HG02798 (cell line): ENCODE data around the gene CDK6.
"Not testable (repeated sequence)": the region's sequence is repeated elsewhere in the genome, so short reads cannot be mapped to it uniquely, and the experiment has no call there.

ENCODE experiments used
- ATAC-seq: cut with Tn5 transposase; IDR thresholded peaks from one replicate; pipeline ENCODE4 v1.9.1; 2021; ENCODE audit warnings: mild to moderate bottlenecking; ENCODE audit not compliant: unreplicated experiment, poor library complexity

Gene CDK6

DNA sequence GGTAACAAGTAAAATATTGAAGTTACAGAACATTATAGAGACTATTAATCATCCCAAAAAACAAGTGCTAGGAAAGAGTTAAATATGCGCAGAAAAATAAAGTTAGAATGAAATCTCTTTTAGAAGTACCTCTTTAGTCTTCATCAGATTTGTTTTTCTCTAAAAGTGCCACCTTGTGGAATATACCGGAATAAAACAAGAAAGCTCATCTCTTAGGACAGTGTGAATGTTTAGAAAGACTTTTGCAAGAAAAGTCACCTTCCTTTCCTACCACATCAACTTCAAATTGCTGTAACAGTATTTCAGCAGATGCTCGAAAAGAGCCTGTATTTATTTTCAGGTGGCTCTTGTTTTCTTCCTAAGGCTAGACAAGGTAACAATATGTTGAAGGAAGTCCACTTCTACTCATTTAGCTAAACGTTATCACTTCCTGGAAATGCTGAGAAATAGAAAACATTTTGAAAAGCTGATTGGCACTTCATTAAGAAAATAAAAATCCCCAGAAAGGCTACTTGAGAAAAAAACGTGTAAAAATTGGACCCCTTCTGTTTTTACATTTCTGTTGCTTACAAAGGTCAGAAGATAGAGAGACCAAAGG lies 226.4 kb downstream of the CDK6 start:
- ATAC-seq: peak; percentile 48

DNA sequence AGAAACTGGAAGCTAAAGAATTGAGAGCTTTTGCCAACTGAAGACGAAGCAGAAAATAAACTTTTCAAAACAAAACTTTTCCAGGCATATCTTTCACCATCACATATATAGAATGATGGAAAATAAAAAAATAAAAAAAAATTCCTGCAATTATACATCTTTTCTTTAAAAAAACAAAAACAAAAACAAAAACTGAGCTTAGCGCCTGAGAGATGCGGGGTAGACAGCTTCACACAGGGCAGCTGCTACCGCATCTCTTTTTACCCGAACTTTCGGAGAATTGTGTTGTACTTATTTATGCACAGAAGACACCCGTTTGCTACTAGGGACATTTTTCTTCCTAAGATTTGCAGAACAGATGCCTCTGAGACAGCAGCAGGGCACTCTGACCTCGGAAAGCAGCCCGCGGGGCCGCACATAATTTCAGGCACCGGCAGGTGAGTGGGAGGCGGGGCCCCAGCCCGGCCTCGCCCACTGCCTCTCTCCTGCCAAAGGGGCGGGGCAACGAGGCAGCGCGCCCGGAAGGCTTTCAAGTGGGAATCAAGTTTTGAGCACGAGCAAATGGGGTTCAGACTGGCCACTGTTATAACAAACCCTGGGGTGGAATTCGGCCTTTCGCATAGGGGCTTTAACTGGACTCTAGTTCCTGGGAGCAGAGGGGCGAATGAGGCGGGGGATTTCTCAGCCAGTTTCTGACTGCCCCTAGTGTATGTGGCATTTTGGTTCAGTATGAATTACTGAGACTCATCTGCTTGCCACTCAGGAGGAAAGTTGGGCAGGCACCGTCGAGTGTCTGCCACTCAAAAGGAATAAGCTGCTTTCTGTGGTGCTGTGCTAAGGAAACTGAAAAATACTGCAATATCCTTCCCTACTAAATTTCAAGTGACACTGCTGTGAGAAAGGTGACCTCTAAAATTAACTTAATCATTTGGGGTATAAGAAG lies 227.7 kb downstream of the CDK6 start:
- ATAC-seq: no peak

DNA sequence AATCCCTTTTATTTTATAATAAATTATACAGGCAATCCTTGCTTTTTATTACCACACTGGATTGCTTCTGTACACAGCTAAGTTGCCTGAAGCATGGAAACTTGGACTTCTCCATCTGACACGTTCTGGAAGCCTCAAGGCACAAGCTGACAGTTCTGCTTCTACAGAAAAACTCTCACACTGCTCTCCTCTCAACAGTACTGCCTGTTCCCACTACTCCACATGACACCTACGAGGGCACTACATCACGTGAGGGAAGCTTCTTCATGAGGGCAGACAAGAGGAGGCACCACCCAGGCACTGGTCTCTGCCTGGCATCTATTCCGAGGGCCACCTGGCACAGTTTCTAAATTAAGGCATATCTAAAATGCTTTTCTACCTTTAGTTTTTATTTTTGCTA lies 229.4 kb downstream of the CDK6 start:
- ATAC-seq: no peak

DNA sequence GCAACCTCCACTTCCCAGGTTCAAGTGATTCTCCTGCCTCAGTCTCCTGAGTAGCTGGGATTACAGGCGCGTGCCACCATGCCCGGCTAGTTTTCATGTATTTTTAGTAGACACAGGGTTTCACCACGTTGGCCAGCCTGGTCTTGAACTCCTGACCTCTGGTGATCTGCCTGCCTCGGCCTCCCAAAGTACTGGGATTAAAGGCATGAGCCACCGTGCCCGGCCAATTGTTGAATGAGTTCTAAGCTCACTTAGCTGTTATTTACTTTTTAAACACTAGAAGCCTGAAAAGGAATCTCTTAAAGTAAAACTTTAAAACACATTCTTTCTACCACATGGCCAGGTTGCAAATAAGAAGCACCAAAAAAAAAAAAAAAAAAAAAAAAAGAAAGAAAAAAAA lies 231.9 kb downstream of the CDK6 start:
- not testable (repeated sequence) for ATAC-seq

DNA sequence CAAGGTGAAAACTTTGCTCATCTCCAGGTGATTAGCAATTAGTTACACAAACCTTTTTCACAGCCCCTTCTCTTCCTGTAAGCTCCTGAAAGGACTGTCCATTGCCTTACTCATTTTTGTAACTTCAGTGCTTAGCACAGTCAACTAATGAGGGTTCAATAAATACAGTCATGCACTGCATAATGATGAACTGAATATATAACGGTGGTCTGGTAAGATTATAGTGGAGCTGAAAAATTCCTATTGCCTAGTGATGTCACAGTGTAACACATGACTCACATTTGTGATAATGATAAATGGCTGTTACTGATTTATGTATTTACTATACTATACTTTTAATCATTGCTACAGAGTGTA lies 233.3 kb downstream of the CDK6 start:
- ATAC-seq: no peak

DNA sequence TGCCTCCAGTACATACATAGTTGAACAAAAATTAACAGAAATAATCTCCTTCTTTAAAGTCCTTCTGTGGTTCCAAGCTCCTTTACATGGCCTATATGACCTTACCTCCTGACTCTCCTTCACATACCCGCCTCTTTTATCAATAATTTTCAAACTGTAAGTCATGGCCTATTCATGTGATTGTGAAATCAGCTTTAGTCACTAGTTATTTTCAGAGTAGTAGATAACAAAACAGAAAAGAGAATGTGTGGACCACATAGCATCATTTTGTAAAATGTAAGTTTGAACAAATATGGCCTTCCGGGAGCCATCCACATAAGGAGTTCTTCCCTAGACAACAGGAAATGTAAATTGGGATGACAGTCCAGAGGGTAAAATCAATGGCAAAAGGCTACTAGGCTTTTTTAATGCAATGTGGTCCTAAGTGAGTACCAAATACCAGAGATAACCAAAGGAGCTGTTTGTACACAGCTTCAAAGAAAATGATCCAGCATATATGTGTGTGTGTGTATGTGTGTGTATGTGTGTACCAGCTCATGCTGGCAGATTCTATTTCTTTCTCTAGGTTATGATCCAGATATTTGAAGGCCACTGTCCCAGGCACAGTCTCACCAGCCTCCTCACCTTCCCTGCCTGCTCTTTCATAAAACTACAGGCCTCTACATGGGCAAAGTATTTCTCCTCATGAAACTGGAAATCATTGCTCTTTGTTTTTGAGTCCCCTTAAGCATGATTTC lies 233.9 kb downstream of the CDK6 start:
- no peak for ATAC-seq

DNA sequence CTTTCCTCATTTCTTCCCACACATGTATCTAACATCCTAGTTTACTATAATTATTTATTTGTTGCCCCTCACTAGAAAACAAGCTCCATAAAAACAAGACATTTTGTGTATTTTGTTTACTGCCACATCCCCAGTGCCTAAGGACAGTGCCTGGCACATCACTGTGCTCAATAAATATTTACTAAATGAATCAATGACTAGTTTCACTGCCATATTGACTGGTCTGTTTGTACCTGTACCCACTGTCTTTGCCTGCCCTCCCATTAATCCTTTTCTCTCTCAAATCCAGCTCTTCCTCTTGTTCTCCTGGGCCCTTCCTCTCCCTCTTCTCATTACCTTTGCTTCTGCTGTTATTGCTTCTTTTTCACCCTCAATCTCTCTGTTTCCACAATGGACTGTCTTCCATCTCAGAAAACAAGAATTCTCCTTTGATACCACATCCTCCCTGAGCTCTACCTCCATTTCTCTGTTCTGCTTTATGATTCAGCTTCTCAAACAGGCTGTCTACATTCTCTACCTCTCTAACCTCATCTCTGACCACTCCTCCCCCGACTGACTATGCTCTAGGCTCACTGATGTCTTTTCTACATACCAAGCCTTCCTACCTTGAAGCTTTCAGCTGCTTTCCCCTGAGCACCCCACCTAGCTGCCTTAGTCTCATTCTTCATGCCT lies 237.9 kb downstream of the CDK6 start:
- no peak for ATAC-seq

DNA sequence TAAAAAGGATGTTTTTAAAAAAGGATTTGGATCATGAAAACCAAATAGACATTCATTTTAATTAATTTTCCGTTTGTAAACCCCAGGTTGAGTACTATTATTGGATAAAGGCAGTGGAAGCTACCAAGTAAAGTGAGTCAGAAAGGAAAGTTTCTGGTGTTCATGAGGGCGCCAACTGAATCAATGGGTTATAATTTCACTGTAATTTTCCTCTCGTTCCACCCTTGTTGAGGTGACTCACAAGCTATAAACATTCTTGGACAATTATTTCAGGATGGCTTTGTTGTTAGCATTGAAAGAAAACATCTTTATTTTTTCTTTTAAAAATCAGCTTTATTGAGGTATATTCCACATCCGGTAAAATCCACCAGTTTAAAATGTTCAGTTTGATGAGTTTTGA lies 241.1 kb downstream of the CDK6 start:
- no peak for ATAC-seq

DNA sequence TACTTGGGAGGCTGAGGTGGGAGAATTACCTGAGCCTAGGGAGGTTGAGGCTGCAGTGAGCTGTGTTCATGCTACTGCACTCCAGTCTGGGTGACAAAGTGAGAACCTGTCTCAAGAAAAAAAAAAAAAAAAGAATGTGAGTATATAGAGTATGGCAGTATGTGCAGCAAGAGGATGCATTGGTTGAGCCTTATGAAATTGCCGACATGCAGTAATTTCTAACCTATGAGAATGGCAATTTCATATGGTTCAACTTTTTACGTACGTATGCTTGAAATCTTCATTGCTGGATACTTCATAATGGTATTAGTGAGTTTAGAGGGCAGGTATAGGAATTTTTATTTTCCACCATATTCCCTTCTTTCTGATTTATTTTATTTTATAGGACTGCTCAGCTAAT lies 241.6 kb downstream of the CDK6 start:
- no peak for ATAC-seq

DNA sequence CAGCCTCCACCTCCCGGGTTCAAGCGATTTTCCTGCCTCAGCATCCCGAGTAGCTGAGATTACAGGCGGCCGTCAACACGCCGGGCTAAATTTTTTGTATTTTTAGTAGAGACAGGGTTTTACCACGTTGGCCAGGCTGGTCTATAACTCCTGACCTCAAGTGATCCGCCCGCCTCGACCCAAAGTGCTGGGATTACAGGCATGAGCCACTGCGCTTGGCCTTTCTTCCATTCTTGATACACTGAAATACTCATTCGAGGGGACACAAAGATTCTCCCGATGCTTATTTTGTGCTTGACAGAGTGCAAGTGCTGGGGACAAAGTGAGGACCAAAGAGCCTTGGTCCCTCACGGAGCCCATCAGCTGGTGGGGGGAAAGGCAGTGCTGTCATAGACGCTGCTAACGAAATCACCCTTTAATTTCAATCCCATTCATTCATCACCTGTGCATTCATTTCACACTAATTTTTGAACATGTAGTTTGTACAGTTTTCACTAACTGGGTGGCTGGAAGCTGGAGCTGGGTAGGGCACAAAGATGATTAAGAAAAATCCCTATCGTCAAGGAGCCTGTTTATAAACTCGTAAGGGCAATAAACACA lies 245.6 kb downstream of the CDK6 start:
- ATAC-seq: no peak

DNA sequence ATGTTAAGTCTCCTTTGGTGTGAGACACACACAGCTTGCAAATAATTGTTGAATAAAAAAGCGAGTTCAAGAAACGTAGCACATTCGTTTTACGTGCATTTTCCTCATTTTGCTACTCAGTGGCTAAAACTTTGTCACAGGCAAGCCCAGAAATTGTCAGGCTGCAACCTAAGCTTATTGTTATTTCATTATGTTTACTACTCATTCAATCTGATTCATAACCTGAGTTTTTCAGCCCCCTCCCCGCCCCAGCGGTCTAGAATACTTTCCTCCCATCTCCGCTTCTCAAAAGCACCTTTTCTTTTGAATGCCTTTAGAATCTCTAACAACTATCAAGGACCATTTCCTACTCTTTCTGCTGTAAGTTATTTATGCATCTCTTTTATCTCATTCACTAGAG lies 247.3 kb downstream of the CDK6 start:
- no peak for ATAC-seq

DNA sequence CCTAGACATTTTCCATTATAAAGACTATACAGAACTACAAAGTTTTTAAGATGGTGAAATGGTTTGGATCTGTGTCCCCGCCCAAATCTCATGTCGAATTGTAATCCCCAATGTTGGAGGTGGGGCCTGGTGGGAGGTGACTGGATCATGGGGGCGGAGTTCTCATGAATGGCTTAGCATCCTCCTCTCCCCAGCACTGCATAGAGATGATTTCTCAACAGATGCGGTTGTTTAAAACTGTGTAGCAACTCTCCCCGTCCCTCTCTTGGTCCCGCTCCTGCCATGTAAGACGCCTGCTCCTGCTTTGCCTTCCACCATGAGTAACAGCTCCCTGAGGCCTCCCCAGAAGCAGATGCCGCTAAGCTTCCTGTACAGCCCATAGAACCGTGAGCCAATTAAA lies 247.8 kb downstream of the CDK6 start:
- ATAC-seq: no peak

DNA sequence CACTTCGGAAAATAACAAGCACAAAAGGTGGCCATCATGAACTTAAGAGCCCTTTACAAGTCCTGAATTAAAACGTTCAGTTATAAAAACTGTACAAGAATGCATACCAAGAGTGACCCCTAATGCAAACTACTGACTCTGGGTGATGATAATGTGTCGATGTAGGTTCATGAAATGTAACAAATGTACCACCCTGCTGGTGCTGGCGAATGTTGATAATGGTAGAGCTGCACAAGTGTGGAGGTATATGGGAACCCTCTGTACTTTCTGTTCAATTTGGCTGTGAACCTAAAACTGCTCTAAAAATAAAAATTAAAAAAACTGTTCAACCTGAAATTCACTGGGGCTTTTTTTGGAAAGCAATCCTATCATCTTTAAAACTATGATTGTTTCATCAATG lies 249.5 kb downstream of the CDK6 start:
- no peak for ATAC-seq

DNA sequence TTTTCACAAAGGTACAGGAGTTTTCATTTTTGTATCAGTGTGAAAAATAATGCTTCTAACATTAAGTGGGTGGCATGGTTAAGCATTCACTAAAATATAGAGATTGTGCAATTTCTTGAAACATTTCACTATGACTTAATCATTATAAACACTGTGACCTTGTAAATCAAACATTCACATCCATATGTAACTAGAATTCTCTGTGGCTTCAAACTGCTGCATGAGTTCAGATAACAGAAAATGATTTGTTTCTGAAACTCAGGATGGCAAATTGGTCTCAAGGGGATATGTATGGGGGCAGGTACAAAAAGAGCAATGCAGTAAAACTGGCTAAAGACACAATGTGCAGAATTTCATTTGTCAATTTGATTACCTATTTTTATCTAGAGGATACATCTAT lies 250.0 kb downstream of the CDK6 start:
- ATAC-seq: no peak

DNA sequence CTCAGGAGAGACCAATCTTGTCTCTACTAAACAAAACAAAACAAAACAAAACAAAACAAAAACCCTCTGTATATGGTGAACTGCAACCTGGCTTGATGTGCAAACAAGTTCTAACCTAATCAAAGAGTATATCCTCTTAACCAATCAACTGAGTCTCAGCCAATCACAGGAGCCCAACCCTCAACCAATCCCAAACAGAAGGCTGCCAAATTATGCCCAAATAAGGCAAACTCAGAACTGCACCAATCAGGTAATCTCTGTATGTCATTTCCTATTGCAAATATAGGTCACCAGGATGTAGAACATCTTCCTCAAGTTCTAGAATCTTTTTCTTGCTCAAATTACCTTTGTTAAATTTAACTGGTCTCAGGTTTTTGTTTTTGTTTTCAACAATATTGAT lies 251.4 kb downstream of the CDK6 start:
- ATAC-seq: no peak

DNA sequence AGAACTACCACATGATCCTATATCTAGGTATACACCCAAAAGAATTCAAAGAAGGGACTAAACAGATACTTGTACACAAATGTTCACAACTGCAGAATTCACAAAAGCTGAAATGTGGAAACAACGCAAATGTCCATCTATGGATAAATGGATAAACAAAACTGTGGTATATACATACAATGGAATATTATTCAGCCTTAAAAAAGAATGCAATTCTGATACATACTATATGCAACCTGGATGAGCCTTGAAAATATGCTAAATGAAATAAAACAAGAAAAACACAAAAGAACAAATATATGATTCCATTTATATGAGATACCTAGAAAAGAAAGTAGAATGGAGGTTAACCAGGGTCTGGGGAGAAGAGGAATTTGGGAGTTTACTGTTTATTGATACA lies 253.4 kb downstream of the CDK6 start:
- ATAC-seq: no peak

DNA sequence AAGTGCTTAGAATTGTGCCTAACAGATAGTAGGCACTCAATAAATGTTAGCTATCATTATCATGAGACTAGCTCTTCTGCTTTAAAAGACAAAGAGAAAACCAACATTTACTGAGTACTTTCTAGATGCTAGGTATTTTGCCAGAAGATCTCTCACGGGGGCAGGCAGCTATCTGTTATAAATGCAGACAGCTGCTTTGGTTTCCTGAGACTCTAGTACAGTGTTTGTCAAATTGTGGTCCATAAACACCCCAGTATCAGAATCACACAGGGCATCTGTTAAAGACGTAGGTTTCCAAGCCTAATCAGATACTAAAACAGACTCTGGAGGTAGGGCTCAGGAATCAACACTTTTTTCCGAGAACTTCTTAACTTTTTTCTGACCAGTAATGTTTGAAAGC lies 260.1 kb downstream of the CDK6 start:
- ATAC-seq: no peak

DNA sequence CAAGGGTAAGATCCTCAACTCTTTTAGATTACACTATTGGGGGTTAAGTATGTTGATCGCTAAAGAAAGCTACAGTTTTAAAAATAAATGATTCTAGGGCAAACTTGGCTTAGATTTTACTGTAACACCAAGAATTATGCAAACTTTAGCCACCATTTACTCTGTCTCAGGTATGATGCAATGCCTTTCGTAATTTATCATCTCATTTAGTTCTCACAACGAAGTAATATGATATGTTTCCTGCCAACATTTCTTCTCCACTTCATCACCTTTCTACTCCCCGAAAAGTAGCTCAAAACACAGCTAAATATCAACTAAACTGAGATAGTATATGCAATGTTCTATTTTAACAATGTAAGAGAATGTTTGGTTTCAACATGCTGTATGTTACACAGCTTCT lies 267.2 kb downstream of the CDK6 start:
- no peak for ATAC-seq

DNA sequence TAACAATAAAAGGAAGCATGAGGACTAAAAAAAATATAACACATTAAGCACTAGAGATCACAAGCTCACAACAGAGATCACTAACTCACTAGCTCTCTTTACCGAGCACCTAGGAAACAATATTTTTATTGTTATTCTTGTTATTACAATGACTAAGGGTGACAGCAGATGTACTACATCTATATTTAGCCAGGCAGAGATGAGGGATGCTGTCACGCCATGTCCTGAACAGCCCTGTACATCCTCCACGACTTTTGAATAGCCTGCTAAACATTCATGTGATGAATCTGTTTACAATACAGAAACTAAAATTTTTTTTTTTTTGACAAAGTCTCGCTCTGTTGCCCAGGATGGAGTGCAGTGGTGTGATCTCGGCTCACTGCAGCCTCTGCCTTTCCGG lies 268.9 kb downstream of the CDK6 start:
- ATAC-seq: no peak

DNA sequence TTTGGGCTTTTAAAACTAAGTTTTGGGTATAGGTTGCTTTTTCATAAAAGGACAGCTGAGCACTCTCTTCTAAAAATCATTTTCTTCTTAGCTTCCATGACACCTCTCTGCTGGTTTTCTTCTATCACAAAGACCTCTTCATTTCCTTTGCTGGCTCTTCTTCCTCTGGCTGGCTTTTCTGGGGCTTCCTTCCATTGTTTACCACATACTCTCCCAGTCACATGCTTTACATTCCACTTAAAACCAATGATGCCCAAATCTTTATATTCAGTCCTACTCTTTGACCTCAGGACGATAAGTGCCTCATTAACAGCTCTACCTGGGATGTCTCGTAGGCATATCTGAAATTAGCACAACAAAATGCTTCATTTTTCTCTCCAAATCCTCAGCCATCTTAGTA lies 273.0 kb downstream of the CDK6 start:
- ATAC-seq: no peak
